ENCODE measurements around the gene PIGX. TPM values are rescaled to one million over a fixed set of nuclear protein-coding genes. Genes with fewer than 3 reads are reported as not detected.

The PIGX gene
- total RNA-seq, 2 donors from 2014 or later: 12.0 to 25.0 TPM

DNA sequence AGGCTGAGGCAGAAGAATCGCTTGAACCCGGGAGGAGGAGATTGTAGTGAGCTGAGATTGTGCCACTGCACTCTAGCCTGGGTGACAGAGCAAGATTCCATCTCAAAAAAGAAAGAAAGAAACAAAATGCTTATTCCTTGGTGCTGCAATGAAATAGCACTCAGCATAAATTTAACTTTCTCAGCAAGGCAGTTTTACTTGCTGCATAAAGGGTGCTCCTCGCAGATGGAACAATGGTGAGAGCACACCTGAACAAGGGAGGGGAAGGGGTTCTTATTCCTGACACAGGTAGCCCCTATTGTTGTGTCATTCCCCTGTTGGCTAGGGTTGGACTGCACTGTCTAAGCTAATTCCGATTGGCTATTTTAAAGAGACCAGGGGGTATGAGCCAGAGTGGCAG lies 44.6 kb downstream of the PIGX start:
- no peaks in the 10 kb centered on the region for H3K9me3 ChIP-seq
- peaks cover 6% of the 10 kb centered on the region for H3K36me3 ChIP-seq
- H3K27me3 ChIP-seq: no peaks in the 10 kb centered on the region
- H3K4me3 ChIP-seq: no peak overlapping the region
- H3K4me1 ChIP-seq: no peaks in the 10 kb centered on the region
- no peak overlapping the region for H3K27ac ChIP-seq
- TF ChIP-seq, protein P1, sequence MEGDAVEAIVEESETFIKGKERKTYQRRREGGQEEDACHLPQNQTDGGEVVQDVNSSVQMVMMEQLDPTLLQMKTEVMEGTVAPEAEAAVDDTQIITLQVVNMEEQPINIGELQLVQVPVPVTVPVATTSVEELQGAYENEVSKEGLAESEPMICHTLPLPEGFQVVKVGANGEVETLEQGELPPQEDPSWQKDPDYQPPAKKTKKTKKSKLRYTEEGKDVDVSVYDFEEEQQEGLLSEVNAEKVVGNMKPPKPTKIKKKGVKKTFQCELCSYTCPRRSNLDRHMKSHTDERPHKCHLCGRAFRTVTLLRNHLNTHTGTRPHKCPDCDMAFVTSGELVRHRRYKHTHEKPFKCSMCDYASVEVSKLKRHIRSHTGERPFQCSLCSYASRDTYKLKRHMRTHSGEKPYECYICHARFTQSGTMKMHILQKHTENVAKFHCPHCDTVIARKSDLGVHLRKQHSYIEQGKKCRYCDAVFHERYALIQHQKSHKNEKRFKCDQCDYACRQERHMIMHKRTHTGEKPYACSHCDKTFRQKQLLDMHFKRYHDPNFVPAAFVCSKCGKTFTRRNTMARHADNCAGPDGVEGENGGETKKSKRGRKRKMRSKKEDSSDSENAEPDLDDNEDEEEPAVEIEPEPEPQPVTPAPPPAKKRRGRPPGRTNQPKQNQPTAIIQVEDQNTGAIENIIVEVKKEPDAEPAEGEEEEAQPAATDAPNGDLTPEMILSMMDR (IDR thresholded peaks at IDR 0.05): no peak
- no peak for DNase-seq (ENCODE audit: low spot score)

GRCh38 chr3:196757876-196758739 lies 45.9 kb downstream of the PIGX start:
- Histone ChIP-seq H3K4me3 (no peak overlapping the region), H3K9me3 (no peaks in the 10 kb centered on the region), H3K4me1 (no peaks in the 10 kb centered on the region), H3K27ac (no peak overlapping the region), H3K36me3 (peaks cover 6% of the 10 kb centered on the region), H3K27me3 (no peaks in the 10 kb centered on the region)
- DNase-seq (ENCODE audit: low spot score): no peak
- TF ChIP-seq, protein P1 (IDR thresholded peaks at IDR 0.05): no peak

DNA sequence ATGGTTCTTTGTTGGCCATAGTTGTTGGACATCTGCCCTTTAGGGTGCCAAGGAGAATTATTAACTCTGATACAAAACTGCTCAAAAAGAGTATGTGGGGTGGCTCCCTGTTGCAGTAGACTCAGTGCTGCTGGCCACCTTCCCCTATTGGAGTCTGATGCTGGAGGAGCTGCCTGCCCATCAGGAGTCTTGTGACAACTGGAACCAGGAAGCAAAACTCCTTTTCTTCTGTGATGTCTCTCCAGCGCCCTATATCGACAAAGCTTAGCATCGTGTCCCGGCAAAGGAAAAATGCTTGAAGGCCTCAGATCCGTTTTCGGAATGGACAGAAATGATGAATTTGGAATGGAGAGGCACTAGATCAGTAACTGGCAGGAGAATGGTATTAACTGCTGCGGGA lies 51.0 kb downstream of the PIGX start:
- no peaks in the 10 kb centered on the region for H3K36me3 ChIP-seq
- H3K27me3 ChIP-seq: no peaks in the 10 kb centered on the region
- H3K4me1 ChIP-seq: no peaks in the 10 kb centered on the region
- H3K27ac ChIP-seq: no peak overlapping the region
- no peak overlapping the region for H3K4me3 ChIP-seq
- no peaks in the 10 kb centered on the region for H3K9me3 ChIP-seq
- no peak for DNase-seq (ENCODE audit: low spot score)
- TF ChIP-seq, protein P1 (IDR thresholded peaks at IDR 0.05): no peak

GRCh38 chr3:196765454-196765853 lies 53.3 kb downstream of the PIGX start:
- no peaks in the 10 kb centered on the region for H3K27me3 ChIP-seq
- no peaks in the 10 kb centered on the region for H3K9me3 ChIP-seq
- no peaks in the 10 kb centered on the region for H3K4me1 ChIP-seq
- peaks cover 6% of the 10 kb centered on the region for H3K36me3 ChIP-seq
- TF ChIP-seq, protein P1 (IDR thresholded peaks at IDR 0.05): no peak
- DNase-seq (ENCODE audit: low spot score): no peak
- H3K4me3 ChIP-seq: no peak overlapping the region
- H3K27ac ChIP-seq: no peak overlapping the region

GRCh38 chr3:196771067-196771466 lies 58.9 kb downstream of the PIGX start:
- DNase-seq (ENCODE audit: low spot score): no peak
- H3K27ac ChIP-seq: no peak overlapping the region
- H3K27me3 ChIP-seq: no peaks in the 10 kb centered on the region
- H3K9me3 ChIP-seq: peaks cover 0 to 2% of the 10 kb centered on the region in 2 donors
- TF ChIP-seq, protein P1 (IDR thresholded peaks at IDR 0.05): no peak
- H3K4me1 ChIP-seq: peaks cover 0 to 21% of the 10 kb centered on the region in 2 donors
- H3K36me3 ChIP-seq: peaks cover 6% of the 10 kb centered on the region
- H3K4me3 ChIP-seq: no peak overlapping the region
